Eye (tissue), 1 donor: ENCODE results near the gene CSRP1.

Source experiments
- DNase-seq: peaks from one replicate; pipeline ENCODE4 v3.0.0-alpha.2; 2015

Gene CSRP1

GRCh38 chr1:201513498-201514243 is 6.7 kb upstream of the CSRP1 start:
- no peak for DNase-seq

GRCh38 chr1:201511941-201512539 is 5.1 kb upstream of the CSRP1 start:
- no peak for DNase-seq

- DNase-seq: no peak
These were observed 4.5 kb upstream of the CSRP1 start for GRCh38 chr1:201511396-201511940.

- DNase-seq: no peak
These were observed 3.8 kb upstream of the CSRP1 start for GRCh38 chr1:201510734-201511133.

GRCh38 chr1:201509601-201510374 is 2.9 kb upstream of the CSRP1 start:
- DNase-seq: no peak

- DNase-seq: no peak
These were observed 1.9 kb upstream of the CSRP1 start for GRCh38 chr1:201508809-201509208.

GRCh38 chr1:201507360-201507675 is 395 bp upstream of the CSRP1 start:
- no peak for DNase-seq

GRCh38 chr1:201506092-201506491 is 831 bp downstream of the CSRP1 start:
- no peak for DNase-seq

GRCh38 chr1:201505503-201505890 is 1.4 kb downstream of the CSRP1 start:
- peak; percentile 37 for DNase-seq

- DNase-seq: no peak
These were observed 2.0 kb downstream of the CSRP1 start for GRCh38 chr1:201504799-201505502.

- DNase-seq: no peak
These were observed 2.7 kb downstream of the CSRP1 start for GRCh38 chr1:201504179-201504631.

GRCh38 chr1:201503397-201504176 is 3.3 kb downstream of the CSRP1 start:
- peak; percentile 75 for DNase-seq

- no peak for DNase-seq
These were observed 4.4 kb downstream of the CSRP1 start for GRCh38 chr1:201502511-201502857.

GRCh38 chr1:201501812-201502510 is 5.0 kb downstream of the CSRP1 start:
- no peak for DNase-seq

GRCh38 chr1:201501144-201501543 is 5.8 kb downstream of the CSRP1 start:
- no peak for DNase-seq

- no peak for DNase-seq
These were observed 6.2 kb downstream of the CSRP1 start for GRCh38 chr1:201500670-201501120.

- no peak for DNase-seq
These were observed 6.9 kb downstream of the CSRP1 start for GRCh38 chr1:201499795-201500669.

- DNase-seq: no peak
These were observed 7.7 kb downstream of the CSRP1 start for GRCh38 chr1:201499191-201499590.

GRCh38 chr1:201498621-201499020 is 8.3 kb downstream of the CSRP1 start:
- DNase-seq: no peak

GRCh38 chr1:201497935-201498509 is 8.9 kb downstream of the CSRP1 start:
- no peak for DNase-seq
